SU-DHL-6 (cell line): ENCODE data around the gene ZNF483.

Experiments used
- H2AFZ ChIP-seq: fragments of 200-600 bp; sonication (generic); 2 replicates; pipeline ENCODE4 v1.6.1; 2014; ENCODE audit warnings: low read depth, mild to moderate bottlenecking, moderate library complexity, mixed read lengths, antibody characterized with exemption, low read length; ENCODE audit not compliant: severe bottlenecking
- H3F3A ChIP-seq: fragments of 200-600 bp; shearing (Covaris generic); 2 replicates; pipeline ENCODE4 v1.6.0; 2016; ENCODE audit warnings: antibody characterized with exemption, mild to moderate bottlenecking; ENCODE audit not compliant: insufficient read depth
- H3K27ac ChIP-seq: fragments of 200-600 bp; sonication (generic); 2 replicates; pipeline ENCODE4 v1.5.1; 2016; ENCODE audit warnings: low read depth, mild to moderate bottlenecking, low read length, moderate library complexity, mixed read lengths
- H3K27me3 ChIP-seq: fragments of 200-600 bp; sonication (generic), shearing (Covaris generic); 2 replicates; pipeline ENCODE4 v1.6.0; 2014; ENCODE audit warnings: mild to moderate bottlenecking, low read length
- H3K36me3 ChIP-seq: fragments of 200-600 bp; sonication (generic); 2 replicates; pipeline ENCODE4 v1.6.1; 2014; ENCODE audit warnings: mild to moderate bottlenecking, low read length, mixed read lengths
- H3K4me2 ChIP-seq: fragments of 300-600, 200-600 bp; shearing (Covaris generic), sonication (generic); 2 replicates; pipeline ENCODE4 v1.6.0; 2014; ENCODE audit warnings: low read length, low read depth, mild to moderate bottlenecking; ENCODE audit not compliant: poor library complexity, severe bottlenecking
- H3K4me3 ChIP-seq: fragments of 200-600 bp; sonication (generic); 2 replicates; pipeline ENCODE4 v1.5.1; 2014; ENCODE audit warnings: antibody characterized with exemption, low read length, mild to moderate bottlenecking, mixed read lengths; ENCODE audit not compliant: insufficient read depth, poor library complexity, severe bottlenecking
- H3K79me2 ChIP-seq: fragments of 200-600 bp; sonication (generic); 2 replicates; pipeline ENCODE4 v1.6.1; 2014; ENCODE audit warnings: mild to moderate bottlenecking, low read length, moderate library complexity; ENCODE audit not compliant: insufficient read depth
- H3K9ac ChIP-seq: fragments of 200-600 bp; sonication (generic); 2 replicates; pipeline ENCODE4 v1.7.0; 2014; ENCODE audit warnings: mild to moderate bottlenecking, low read length
- H3K9me2 ChIP-seq: fragments of 200-600 bp; sonication (generic); replicated peaks from 2 replicates; pipeline ENCODE4 v1.6.1; 2014; ENCODE audit warnings: low read length; ENCODE audit not compliant: insufficient read depth
- H3K9me3 ChIP-seq: fragments of 200-600 bp; sonication (generic); 2 replicates; pipeline ENCODE4 v1.6.1; 2014; ENCODE audit warnings: low read length, mixed read lengths; ENCODE audit not compliant: insufficient read depth
- H4K20me1 ChIP-seq: fragments of 200-600 bp; sonication (generic); 2 replicates; pipeline ENCODE4 v1.6.1; 2014; ENCODE audit warnings: low read depth, mild to moderate bottlenecking, antibody characterized with exemption, low read length, moderate library complexity, mixed read lengths
- EZH2phosphoT487 ChIP-seq: fragments of 200-600 bp; sonication (generic), shearing (Covaris generic); conservative IDR thresholded peaks from 2 replicates; pipeline ENCODE4 v1.6.1; 2018; ENCODE audit warnings: mild to moderate bottlenecking, antibody characterized with exemption, low read length, moderate library complexity, mixed read lengths
- TF ChIP-seq, protein P1 (sequence below): fragments of 200-600 bp; sonication (generic); IDR thresholded peaks from one replicate; pipeline ENCODE4 v1.5.1; 2017; ENCODE audit warnings: antibody characterized with exemption, mild to moderate bottlenecking, low read length, moderate library complexity; ENCODE audit not compliant: insufficient read depth, poor library complexity, severe bottlenecking

ZNF483 gene

DNA sequence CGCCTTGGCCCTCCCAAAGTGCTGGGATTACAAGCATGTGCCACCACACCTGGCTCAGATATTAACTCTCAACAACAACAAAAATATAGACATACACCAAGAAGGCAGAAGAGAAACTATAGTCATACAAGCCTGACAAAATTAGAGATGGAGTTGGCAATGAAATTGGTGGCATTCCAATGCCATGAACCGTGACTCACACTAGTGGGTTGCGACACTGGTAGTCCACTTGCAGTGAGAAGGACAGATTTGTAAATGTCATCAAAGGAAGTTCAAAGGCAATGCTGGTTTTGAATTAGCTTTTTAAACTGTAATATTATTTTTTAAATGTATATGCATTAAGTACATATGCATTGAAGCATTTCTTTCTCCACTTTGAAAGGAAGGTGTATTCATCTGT lies 97.6 kb downstream of the ZNF483 start:
- no peaks in the 10 kb centered on the region for H3K79me2 ChIP-seq
- H3K4me2 ChIP-seq = no peak overlapping the region
- no peaks in the 10 kb centered on the region for H3F3A ChIP-seq
- no peak for TF ChIP-seq EZH2phosphoT487
- TF ChIP-seq, protein P1, sequence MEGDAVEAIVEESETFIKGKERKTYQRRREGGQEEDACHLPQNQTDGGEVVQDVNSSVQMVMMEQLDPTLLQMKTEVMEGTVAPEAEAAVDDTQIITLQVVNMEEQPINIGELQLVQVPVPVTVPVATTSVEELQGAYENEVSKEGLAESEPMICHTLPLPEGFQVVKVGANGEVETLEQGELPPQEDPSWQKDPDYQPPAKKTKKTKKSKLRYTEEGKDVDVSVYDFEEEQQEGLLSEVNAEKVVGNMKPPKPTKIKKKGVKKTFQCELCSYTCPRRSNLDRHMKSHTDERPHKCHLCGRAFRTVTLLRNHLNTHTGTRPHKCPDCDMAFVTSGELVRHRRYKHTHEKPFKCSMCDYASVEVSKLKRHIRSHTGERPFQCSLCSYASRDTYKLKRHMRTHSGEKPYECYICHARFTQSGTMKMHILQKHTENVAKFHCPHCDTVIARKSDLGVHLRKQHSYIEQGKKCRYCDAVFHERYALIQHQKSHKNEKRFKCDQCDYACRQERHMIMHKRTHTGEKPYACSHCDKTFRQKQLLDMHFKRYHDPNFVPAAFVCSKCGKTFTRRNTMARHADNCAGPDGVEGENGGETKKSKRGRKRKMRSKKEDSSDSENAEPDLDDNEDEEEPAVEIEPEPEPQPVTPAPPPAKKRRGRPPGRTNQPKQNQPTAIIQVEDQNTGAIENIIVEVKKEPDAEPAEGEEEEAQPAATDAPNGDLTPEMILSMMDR = no peak
- H3K27me3 ChIP-seq = no peaks in the 10 kb centered on the region
- no peaks in the 10 kb centered on the region for H4K20me1 ChIP-seq
- no peaks in the 10 kb centered on the region for H3K9me2 ChIP-seq
- H3K27ac ChIP-seq = no peak overlapping the region
- no peaks in the 10 kb centered on the region for H3K9me3 ChIP-seq
- no peak overlapping the region for H2AFZ ChIP-seq
- no peak overlapping the region for H3K9ac ChIP-seq
- H3K4me3 ChIP-seq = no peak overlapping the region
- no peaks in the 10 kb centered on the region for H3K36me3 ChIP-seq
